ENCODE data around the gene ACTN1. TPM values are rescaled to one million over a fixed set of nuclear protein-coding genes. Genes with fewer than 3 reads are reported as not detected.

Gene ACTN1
- total RNA-seq, 1 donor from 2014 or later, result 98.6 TPM

DNA sequence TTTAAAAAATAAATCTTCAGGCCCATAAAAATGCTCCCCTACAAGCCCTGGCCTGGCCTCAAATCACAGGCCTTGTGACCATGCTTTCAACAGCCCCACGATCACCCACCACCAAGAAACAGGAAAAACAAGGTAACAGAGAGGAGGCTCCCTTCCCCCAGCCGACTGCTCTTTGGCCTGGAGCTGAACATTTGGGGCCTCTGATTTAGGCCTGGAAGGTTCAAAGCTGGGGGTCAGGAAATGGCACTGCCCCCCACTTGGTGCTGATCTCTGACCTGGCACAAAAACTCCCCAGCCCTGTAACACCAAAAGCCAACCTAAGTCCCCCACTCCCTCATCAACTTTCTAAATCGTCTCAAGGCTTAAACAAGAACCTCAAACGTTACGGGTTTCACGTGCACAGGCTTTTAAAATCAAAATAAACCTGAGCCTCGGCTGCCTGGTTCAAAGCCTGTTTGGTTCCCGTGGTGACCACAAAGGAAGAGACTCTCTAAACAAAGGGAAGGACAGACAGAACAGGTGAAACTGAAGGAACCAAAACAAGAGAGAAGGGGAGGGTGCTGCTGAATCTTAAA, 9.0 kb downstream of the ACTN1 start:
- intact Hi-C loops (cut with micrococcal nuclease), result no loop called here

- intact Hi-C loops (cut with micrococcal nuclease), result no loop called here
Measured at GRCh38 chr14:68969278-68970033, 9.6 kb downstream of the ACTN1 start.

DNA sequence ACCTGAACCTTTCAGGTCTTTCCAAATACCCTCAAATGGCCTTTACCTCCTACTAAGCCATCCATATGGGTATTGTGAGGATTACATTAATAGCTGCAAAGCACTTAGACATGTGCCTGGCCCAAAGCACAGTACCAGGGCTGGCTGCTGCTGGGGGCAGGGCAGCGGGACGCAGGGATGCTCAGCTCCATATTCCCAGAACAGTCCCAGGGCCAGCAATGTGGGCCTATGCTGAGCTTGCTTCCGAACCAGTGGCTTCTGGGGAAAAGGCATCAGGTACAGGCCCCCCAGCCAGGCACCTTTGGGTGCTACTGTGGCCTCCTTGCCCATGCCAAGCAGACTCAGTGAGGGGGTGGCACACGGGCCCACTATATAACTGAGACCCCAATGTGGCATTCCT, 10.4 kb downstream of the ACTN1 start:
- intact Hi-C loops (cut with micrococcal nuclease), result no loop called here

DNA sequence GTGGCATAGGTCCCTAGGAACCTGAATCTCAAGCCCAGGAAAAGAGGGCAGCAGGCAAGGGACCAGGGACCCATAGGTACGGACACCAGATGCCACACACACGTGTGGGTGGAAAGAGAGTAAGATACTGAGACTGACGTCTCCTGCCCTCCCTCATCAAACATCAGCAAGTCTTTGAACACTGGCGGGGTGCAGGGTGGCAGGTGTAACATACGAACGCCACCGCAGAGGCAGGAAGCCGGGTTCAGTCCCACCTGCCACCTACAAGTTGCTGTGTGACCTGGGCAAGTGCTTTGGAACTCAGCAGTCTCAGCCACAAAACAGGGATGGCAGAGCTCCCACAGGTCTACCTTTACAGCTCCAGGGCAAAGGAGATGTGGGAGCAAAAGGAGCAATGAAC, 11.1 kb downstream of the ACTN1 start:
- intact Hi-C loops (cut with micrococcal nuclease), result no loop called here

GRCh38 chr14:68967459-68967940, 11.6 kb downstream of the ACTN1 start:
- intact Hi-C loops (cut with micrococcal nuclease), result no loop called here

DNA sequence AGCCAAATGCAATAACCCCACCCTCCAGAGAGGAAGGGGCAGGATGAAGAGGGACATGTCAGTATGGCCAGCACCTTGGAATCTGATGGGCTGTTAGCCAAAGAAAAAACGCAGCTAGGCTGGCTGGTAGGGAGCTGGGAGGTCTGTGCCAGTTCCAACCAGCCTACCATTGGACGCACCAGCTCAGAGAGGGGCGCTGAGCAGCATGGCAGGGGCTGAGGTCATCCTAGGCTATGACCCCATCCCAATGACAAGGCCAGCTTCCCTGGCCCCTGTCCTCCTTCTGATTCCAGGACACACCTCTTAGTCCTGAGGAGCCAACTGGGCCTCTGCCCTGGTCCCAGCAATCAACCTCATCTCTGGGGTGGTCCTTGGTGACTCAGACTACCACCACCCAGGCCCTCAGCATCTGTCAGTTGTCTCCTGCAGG, 12.2 kb downstream of the ACTN1 start:
- intact Hi-C loops (cut with micrococcal nuclease), result no loop called here

DNA sequence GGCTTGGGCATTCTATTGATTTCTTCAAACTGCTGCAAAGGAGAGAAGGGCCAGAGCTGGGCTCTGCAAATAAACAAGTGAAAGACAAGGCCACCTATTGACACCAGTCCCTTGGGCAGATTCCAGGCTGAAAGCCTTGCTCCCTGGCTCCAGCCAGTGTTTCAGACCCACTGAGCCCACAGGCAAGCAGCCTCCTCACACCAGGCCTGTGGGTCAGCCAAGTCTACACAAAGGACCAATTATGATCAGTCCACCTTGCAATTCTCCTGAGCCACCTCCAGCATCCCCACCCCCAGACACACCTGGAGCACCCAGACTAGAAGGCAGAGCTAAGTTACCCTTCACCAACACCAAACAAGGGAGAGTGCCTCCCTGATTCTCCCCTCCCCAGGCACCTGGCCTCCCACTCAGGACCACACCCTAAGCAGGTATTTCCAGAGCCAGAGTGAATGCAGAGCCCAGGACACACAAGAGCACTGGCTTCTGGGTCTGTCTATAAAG, 13.8 kb downstream of the ACTN1 start:
- intact Hi-C loops (cut with micrococcal nuclease), result no loop called here

DNA sequence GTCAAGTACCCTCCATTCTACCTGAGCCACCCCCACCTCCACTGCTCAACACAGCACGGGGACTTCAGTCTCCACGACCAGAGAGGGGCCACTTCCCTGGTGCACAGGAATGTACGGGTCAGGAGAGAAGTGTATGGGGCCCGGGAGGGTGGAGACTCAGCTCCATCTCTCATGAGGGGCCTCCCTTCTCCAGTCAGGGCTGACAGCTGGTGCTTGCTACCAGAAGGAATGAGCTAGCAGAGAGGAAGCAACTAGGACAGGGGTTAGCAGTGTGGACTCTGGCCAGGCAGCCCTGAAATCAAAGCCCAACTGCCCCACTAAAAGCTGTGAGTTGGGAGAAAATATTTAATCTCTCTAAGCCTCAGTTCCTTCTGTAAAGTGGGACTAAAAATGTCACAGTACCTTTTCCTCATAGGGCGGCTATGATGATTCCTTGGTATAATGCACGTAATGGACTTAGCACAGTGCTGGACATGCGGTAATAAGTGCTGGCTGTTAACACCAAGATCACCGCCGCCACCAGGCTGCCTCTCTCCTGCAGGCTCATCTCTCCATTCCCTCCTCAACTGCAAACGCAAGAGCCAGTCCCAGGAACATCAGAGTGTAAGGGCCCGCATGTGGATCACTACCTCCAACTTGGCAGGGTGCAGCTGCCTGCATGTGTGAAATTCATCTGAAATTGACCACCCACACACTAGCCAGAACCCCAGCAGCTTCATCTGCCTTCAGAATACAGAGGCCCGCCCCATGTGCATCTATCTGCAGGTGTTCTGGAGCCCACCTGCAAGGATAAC, 14.6 kb downstream of the ACTN1 start:
- intact Hi-C loops (cut with micrococcal nuclease), result no loop called here

DNA sequence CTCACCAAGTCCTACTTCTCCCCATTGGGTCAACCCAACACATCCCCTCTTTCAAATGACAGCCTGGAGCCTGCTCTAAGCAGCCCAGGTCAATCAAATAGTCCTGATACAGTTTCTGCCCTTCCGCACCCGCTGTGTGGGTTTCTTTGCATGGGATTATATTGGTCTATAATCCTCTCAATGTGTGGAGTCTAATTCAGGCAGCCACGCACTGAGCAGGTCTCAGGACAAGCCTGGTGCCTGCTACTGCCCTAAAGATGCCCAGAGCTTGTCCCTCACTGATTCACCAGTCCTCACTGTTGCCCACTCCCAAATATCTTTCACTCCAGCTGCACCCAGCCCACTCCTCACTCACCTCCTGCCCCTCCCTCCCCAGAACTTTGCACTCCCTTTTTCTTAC, 16.4 kb downstream of the ACTN1 start:
- intact Hi-C loops (cut with micrococcal nuclease), result no loop called here

- intact Hi-C loops (cut with micrococcal nuclease), result no loop called here
Measured at GRCh38 chr14:68961781-68962584, 17.1 kb downstream of the ACTN1 start.

- intact Hi-C loops (cut with micrococcal nuclease), result no loop called here
Measured at GRCh38 chr14:68961361-68961760, 17.7 kb downstream of the ACTN1 start.

DNA sequence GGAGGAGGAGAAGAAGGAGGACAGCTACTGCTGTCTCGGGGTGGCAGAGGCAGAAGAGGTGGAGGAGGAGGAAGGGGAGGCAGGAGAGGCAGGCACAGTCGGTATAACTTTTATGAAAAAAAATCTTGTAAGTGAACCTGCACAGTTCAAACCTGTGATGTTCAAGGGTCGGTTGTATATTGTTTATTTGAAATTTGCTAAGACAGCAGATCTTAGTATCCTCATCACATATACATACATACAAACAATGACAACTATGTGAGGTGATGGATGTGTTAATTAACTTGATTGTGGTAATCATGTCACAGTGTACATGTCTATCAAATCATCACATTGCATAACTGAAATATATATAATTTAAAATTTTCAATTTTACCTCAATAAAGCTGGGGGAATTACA, 19.0 kb downstream of the ACTN1 start:
- intact Hi-C loops (cut with micrococcal nuclease), result no loop called here

- intact Hi-C loops (cut with micrococcal nuclease), result no loop called here
Measured at GRCh38 chr14:68959035-68959434, 20.1 kb downstream of the ACTN1 start.

DNA sequence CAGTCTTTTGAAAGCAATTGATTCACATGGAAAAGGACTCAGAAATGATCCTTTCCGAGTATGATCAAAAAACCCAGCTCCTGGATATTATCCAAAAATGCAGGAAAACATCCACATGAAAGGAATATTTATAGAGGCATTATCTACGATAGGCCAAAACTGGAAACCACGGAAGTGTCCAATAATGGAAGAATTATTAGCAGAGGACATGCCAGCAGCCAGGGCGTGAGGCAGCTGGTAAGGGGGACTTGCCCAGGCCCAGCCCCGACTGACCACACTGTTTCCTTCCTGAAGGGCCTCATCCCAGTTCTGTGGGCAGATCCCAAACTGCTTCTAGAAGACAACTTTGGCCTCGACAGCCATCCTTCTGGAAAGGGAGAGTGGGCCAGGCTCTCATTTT, 20.5 kb downstream of the ACTN1 start:
- intact Hi-C loops (cut with micrococcal nuclease), result no loop called here

GRCh38 chr14:68957775-68958174, 21.3 kb downstream of the ACTN1 start:
- intact Hi-C loops (cut with micrococcal nuclease), result no loop called here

DNA sequence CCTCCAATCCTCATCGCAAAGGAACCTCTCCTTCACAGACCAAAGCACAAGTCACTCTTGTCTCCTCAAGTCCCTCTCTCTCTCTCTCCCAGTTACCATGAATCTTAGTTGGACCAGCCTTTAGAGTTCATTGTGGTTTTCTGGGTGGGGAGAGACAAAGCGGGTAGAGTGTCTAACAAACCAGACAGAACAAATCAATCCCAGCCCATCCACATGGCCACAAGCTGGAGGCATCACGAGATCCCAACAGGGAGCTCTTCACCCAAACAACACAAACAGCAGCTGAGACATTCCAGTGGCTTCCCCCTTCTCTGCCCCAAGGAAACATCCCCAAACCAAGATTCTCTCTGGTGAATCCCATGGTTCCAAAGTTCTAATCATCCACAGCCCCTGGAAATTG, 22.4 kb downstream of the ACTN1 start:
- intact Hi-C loops (cut with micrococcal nuclease), result no loop called here

DNA sequence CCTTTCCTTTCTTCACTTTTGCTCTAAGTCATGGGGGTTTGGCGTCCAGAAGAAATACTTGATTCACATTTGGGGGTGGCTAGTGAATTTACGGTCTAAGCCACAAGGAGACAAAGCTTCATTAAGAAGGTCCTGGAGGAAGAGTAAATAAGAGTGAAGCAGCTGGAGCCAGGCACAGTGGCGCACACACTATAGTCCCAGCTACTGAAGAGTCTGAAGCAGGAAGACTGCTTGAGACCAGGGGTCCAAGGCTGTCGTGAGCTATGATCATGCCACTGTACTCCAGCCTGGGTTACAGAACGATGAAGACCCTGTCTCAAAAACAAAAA, 23.3 kb downstream of the ACTN1 start:
- intact Hi-C loops (cut with micrococcal nuclease), result no loop called here

GRCh38 chr14:68955164-68955850, 23.8 kb downstream of the ACTN1 start:
- intact Hi-C loops (cut with micrococcal nuclease), result no loop called here

GRCh38 chr14:68953196-68953555, 25.9 kb downstream of the ACTN1 start:
- intact Hi-C loops (cut with micrococcal nuclease), result no loop called here

GRCh38 chr14:68952531-68953195, 26.4 kb downstream of the ACTN1 start:
- intact Hi-C loops (cut with micrococcal nuclease), result no loop called here
